ELF-1 (cell line): Measurements from ENCODE around the gene CCDC172.
A peak's percentile ranks its signal among the peaks of the same experiment; 100 is the strongest.

ENCODE experiments used
- DNase-seq: peaks from one replicate; pipeline ENCODE4 v3.0.0-alpha.2; 2016; ENCODE audit warnings: low read depth, low spot score

CCDC172 gene, protein sequence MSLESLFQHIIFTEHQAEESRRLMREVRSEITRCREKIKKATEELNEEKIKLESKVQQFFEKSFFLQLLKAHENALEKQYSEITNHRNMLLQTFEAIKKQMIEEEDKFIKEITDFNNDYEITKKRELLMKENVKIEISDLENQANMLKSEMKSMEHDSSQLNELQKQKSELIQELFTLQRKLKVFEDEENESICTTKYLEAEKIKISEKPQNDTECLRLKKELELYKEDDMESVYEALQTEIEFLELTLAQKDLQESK

DNA sequence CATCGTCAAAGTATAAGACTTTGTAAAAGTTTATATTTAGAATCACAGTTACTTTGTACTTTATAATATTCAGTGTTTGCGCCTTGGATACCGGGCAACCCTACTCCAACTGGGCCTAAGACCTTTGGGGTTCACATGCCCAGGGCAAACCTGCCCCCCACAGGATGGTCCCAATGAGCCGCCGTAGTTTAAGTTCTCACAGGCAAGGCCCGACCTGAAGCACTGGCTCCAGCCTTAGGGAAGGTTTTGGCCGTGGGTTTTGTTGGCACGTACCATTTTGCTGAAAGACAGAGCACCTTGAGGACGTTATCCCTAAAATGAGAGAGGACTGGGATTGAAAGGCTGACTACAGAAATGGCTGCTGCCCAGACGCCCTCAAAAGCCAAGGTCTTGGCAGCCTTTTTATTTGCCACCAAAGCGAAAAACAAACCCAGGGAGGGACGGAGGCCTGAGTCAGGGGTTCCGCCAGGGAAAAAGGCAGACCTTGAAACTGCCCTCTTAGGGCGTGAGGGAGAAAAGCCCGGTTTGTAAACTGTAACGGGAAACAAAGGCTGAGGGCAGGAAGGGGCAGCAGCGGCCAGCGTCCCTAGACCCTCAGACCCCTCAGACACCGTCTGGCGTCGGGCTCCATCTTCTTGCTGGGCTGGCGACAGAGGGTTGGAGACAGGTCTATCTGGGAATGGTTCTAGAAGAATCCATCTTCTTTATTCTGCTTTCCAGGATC is at the start of gene CCDC172:
CCDC172 (plus strand) TSS at position 222 of the 724 bp plus-strand sequence. CDS start 564 bp downstream, outside the sequence.
- peak; percentile 2 for DNase-seq

DNA sequence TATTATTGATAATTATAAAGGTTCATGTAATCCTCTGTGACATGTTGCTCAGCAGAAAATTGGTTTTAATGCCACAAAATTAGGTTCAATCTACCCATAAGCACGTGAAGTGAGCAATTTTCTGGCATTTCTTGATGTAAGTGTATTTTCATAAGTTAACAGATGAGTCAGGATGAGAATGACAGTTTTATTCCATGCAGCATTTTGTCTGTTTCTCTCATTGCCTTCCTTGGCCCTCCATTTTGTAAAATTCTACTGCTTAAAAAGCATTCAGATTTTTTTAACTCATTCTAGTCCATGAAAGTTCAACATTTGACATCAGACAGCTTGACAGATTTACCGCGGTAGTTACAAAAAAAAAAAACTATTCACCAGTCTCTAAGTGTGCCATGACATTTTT is 47.3 kb upstream of the CCDC172 start:
- DNase-seq = no peak

DNA sequence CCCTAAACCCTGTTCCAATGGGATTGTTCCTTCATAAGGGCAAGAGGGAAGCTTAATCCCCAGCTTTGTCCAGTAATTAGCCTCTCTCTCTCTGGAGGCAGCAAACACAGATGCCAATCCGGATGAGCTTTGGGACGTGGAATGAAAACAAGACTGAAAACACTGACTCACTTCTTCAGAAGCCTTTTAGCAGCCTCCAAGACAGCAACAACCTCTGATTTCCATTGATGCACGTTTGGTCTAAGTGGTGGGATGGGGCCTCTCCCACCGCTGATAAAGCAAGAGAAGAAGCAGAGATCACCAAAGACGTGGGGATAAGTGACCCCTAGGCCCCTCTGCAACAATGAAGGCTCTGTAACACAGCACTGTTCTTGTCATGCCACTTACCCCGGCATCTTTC is 45.4 kb upstream of the CCDC172 start:
- peak; percentile 6 for DNase-seq

DNA sequence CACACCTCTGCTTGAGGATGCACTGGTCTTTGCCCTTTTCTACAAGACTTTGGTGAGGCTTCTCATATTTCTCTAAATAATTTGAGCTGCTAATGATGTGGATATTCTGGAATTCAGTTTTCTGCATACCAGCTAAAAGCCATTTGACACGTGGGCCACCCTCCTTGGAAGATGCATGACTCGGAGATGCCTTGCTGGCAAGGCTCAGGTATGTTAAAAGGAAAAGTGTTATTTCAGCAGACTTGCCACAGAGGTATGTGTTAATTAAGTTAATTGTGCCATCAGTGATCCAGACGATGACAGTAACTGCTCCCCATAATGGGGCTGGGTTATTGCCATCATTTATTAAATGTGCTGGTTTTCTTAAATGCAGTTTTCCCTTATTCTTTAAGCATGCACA is 42.5 kb upstream of the CCDC172 start:
- no peak for DNase-seq

DNA sequence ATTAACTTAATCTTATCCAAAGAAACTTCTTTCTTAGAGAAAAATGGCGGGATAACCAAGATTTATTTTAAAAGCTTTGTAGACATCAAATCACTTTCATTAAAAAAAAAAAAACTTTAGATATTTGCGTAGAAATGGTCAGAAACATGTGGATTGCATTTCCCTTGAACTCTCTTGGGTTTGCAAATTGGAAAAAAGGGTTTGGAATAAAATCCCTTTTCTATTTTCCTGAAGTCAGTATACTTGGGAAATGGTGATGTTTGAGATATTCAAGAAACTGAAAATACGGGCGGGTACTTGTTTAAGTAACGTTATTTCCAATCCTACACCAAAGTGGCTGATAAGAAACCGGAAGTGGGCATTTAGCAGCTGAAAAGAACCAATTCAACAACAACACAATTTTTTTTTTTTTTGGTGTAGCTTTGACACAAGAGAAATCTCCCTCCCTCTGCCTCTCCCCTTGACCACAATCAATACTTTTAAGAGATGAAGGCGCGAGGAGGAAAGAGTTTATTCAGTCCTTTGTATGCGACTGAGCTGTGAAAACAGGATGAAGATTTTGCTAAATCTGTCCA is 37.5 kb upstream of the CCDC172 start:
- DNase-seq = no peak

- no peak for DNase-seq
These were observed 36.2 kb upstream of the CCDC172 start for GRCh38 chr10:116287906-116288501.

GRCh38 chr10:116289652-116290051 is 34.6 kb upstream of the CCDC172 start:
- DNase-seq = no peak

GRCh38 chr10:116292493-116292892 is 31.8 kb upstream of the CCDC172 start:
- DNase-seq = no peak

DNA sequence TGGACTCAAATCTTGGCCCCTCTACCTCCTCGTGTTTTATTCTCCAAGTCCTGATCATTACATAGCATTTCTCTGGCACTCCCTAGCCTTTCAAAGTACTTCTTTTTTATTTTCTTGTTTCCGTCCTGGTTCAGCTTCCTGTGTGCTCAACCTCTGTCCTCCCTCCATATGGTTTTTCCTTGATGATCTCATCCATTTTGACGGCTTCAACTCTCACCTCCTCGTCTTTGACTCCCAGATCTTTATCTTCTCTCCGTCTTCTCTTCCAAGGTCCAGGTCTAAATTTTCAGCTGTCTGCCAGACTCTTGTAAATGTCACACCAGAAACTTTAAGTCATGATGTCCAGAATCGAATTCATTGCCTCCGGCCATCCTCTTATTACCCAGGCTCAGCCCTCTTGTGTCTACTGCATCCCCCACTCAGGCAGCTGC is 27.9 kb upstream of the CCDC172 start:
- DNase-seq = no peak

GRCh38 chr10:116298586-116298985 is 25.7 kb upstream of the CCDC172 start:
- DNase-seq = no peak

DNA sequence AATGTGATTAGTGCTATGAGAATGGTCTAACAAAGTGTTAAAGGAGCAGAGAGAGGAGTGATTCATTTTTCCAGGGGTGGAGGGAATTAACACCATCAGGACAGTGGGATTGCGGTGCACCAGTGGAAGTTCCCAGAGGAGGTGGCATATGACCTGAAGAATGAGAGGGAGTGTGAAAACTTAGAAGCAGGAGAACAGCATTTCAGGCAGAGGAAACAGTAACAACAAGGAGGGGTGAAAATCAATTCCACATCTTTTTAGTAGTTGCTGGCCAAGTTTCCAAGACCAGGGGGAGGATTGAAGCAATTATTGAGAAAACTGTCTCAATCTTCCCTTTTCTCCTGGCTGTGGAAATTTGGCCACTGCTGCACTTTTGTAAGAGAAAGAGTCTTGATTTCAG is 23.7 kb upstream of the CCDC172 start:
- DNase-seq = no peak

- no peak for DNase-seq
These were observed 19.3 kb upstream of the CCDC172 start for GRCh38 chr10:116304923-116305322.

- DNase-seq = no peak
These were observed 17.4 kb upstream of the CCDC172 start for GRCh38 chr10:116306847-116307246.

DNA sequence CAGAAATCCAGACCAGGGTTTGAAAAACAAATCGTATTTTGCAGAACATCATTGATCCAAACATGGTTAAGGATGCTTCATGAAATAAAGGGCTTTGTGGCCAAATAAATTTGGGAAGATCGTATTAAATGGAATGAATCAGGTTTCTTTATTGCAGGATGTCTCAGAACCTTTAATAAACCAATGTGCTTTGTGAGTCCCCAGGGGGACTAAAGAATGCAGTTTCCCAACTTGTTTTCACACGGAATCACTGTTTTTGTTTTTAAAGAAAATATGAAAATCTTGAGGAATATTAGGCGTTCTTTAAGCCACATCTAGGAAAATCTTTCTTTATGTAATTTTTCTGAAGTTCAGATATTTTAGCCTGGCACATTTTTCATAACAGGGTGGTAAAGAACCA is 16.8 kb upstream of the CCDC172 start:
- no peak for DNase-seq

- DNase-seq = no peak
These were observed 13.2 kb upstream of the CCDC172 start for GRCh38 chr10:116311016-116311415.

DNA sequence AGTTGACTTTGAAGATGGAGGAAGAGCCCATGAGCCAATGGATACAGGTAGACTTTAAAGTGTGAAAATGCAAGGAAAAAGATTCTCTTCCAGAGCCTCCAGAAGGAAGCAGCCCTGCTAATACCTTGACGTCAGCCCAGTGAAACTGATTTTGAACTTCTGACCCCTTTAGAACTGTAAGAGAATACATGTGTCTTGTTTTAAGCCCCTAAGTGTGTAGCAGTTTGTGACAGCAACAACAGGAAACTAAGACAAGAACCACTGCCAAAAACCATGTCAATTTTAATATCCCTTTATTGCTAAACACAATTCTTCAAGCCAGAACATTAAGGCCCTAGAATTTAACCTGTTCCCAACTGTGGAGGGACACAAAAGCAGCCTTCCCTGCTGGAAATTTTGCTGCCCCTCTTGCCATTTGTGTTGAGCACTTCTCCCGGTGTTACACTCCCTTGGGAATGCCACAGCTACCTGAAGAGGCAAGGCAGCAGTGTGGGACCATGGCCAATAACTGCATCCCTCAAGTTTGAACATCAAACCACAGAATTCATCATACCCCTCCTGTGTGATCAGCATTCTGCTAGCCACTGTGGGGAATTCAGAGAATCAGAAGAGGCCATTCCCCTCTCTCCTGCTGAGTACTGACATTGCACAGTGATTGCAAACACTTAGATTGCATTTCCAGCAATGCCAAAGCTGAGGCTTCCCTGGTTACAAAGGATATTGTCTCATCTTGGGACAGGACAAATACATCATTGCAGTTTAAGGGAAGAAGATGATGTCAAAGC is 12.3 kb upstream of the CCDC172 start:
- DNase-seq = no peak

- DNase-seq = no peak
These were observed 11.7 kb upstream of the CCDC172 start for GRCh38 chr10:116312548-116312947.

- peak; percentile 46 for DNase-seq
These were observed 7.7 kb upstream of the CCDC172 start for GRCh38 chr10:116316503-116316902.

GRCh38 chr10:116324951-116325635 is 845 bp downstream of the CCDC172 start:
- DNase-seq = peak; percentile 21

DNA sequence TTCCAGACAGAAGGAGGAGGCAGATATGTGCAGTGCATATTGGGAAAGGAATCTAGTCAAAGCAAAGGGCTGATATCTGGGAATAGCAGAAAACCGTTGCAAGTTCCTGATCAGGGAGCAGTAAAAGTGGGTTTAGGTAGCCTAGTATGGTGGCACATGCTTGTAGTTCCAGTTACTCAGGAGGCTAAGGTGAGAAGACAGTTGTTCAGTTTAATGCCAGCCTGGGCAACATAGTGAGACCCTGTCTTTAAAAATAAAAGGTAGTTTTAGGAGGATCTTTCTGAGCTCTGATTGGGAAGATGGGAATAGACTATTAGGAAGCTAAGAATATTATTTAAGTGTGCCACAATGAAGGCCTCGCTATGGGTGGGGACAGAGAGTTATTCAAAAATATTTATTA is 1.7 kb downstream of the CCDC172 start:
- DNase-seq = no peak

- DNase-seq = no peak
These were observed 4.9 kb downstream of the CCDC172 start for GRCh38 chr10:116329153-116329552.
